DMS79 (cell line): ENCODE results near the gene CCDC154.

Experiments used
- DNase-seq: peaks from one replicate; lab custom pipeline; 2025; lab: John Stamatoyannopoulos, UW

CCDC154 gene

DNA sequence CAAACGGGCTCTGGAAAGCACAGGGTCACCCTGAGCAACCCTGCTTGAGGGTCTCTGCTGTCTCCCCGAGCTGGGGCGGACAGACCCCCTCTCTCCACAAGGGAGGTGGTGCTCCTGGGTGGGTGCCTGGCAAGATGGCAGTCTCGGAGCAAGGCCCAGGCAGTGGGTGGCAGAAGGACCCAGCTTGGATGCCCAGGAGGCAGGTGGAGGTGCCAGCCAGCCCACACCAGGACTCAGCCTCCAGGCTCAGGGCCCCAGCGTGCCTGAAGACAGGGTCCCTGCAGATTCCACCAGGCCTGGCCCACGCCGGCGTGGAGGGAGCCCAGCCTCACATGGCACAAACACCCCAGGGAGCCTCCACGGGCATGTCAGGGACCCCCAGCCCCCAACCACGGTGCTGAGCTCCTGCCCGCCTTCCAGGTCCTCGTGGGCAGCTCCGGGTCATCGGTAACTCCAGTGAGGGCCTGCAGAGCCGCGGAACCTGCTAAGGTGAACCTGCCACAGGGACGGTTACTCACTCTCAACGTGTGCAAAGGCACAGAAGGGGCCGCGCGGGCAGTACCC is 50.7 kb downstream of the CCDC154 start:
- DNase-seq: no peak

DNA sequence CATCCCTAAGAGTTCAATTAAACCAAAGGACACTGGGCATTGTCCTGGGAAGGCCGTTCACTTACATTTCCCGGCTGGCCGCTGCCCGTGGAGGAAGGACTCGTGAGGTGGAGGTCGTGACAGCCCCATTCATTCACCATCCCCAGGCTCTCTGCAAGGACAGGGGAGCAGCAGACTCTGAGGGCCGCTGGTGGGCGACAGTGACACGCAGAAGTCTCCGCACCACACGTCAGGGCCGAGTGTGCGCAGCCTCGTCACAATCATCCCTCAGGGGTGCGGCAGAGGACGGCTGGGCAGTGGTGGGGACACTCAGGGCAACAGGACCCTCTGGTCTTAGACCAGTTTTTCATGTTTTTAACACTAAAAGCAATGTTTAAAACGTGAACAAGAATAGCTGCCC is 51.5 kb downstream of the CCDC154 start:
- no peak for DNase-seq

DNA sequence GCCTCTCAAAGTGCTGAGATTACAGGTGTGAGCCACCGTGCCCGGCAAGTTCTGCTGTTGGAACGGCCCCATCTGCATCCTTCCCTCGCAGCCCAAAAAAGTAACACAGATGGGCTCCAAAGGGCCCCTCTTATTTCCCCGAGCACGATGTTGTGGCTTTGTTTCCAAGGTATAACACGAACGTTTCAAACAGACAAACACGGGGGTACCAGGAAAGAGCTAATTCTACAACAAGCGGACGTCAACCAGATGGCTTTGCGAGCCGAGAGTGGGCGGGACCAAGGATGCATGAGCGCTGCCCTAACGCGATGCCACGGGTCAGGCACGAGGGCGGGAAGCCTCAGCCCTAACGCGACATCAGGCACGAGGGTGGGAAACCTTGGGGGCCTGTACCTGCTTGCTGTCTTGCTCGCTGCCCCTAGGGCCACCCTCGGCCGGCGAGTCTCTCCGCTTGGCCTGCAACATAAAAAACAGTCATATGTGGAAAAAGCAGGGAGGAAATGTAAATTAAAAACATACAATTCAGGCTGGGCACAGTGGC is 54.0 kb downstream of the CCDC154 start:
- no peak for DNase-seq

DNA sequence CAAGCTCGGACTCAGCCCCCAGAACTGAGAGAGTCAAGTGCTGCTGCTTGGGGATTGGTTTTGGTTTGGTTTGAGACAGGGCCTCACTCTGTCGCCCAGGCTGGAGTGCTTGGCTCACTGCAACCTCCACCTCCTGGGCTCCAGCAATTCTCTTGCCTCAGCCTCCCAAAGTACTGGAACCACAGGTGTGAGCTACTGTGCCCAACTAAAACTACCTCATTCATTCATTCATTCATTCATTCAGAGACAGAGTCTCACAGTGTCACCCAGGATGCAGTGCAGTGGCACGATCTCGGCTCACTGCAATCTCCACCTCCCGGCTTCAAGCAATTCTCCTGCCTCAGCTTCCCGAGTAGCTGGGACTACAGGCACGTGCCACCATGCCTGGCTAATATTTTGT is 54.6 kb downstream of the CCDC154 start:
- no peak for DNase-seq

DNA sequence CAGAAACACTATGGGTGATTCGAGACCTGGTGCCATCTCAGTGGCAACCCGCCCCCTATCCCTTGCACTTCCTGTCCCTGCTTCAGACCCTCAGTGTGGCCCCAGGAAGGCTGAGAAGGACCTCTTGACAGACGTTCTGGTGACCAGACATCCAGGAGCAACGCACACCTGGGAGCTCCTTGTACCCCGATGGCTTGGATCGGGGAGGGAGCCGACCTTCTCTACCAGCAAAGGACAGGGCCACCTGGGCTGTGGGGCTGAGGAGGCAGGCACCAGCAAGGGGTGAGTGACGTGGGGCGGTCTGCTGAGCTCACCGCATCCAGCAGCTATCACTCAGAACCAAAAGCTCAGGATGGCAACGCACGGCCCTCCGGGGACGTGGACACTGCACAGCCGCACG is 57.0 kb downstream of the CCDC154 start:
- no peak for DNase-seq

DNA sequence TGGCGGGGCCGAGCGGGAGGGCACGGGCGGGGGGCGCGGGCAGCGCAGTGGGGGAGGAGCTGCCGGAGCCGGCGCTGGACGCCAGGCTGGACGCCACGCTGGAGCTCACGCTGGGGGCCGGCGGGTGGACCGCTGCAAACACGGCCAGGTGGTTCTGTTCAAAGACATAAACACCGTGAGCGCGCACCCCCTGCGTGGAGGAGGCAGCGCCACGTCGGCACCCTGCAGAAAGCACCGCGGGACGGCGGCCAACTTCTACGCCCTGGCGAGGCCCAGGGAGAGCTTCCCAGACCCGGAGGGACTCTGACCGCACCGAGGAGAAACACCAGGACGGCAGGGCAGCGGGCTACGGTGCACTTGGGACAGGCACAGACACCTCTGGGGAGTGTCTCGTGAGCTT is 59.1 kb downstream of the CCDC154 start:
- no peak for DNase-seq
